Stimulated activated naive CD8-positive, alpha-beta T cell treated with anti-CD3 and anti-CD28 coated beads, Interleukin-15, Interleukin-2, amounts not matched to agents 100 ng/mL and 50 ng/mL, for 24 hours (primary cell): Measurements from ENCODE around the gene LCOR.
"Not testable (repeated sequence)": the region's sequence is repeated elsewhere in the genome, so short reads cannot be mapped to it uniquely, and the experiment has no call there.

Experiments
- H3K27ac Mint-ChIP-seq: one replicate; pipeline ENCODE4 v1.8.0; 2021; ENCODE audit warnings: mild to moderate bottlenecking, mixed read lengths
- H3K27me3 Mint-ChIP-seq: one replicate; pipeline ENCODE4 v1.8.0; 2021; ENCODE audit warnings: mixed read lengths
- H3K36me3 Mint-ChIP-seq: one replicate; pipeline ENCODE4 v1.8.0; 2021; ENCODE audit warnings: low read depth, mixed read lengths
- H3K4me1 Mint-ChIP-seq: one replicate; pipeline ENCODE4 v1.8.0; 2021; ENCODE audit warnings: low read depth, mixed read lengths
- H3K4me3 Mint-ChIP-seq: one replicate; pipeline ENCODE4 v1.8.0; 2021; ENCODE audit warnings: mild to moderate bottlenecking, mixed read lengths
- H3K9me3 Mint-ChIP-seq: one replicate; pipeline ENCODE4 v1.8.0; 2021; ENCODE audit warnings: mixed read lengths

The LCOR gene

DNA sequence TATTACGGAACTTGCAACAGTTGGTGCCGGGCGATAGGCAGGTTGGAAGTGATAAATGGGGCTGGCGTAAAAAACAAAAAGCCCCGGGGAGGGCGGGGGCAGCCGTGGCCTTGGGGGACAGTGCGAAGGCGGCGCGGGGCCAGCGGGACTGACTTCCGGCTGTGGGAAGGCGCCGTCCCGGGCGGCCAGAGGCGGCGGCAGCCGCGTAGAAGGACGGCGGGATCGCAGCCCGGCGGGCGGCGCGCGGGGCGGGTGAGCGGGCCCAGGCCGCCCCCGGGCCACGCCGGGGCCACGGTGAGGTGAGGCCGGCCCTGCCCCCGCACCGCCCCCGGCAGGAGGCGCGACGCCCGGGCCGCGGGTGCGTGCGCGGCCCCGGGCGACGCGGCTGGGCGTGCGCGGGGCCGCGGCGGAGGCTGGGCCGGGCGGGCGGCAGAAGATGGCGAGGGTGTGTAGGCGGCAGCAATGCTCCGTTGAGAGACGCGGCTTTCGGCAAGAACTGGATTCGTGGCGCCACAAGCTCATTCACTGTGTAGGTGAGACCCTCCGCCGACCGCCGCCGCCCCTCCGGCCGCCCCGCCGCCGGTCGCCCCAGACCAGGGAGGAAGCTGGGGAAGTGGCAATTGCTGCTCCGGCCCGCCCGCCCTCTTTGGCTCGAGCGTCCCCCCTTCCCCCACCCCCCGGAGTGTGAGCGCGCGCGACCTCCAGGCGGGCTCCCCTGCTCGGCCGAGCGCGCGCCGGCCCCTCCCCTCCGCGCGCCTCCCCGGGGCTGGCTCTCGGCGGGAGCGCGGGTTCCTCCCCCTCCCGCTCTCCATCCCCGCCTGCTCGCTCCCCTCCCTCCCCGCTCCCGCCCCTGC, at the start of gene LCOR:
Gene LCOR (plus strand): TSS at position 432 of the 854 bp plus-strand sequence. CDS start 116,760 bp downstream, outside the sequence.
- Mint-ChIP-seq H3K4me1 (peaks cover 57% of the 10 kb centered on the region), H3K9me3 (no peaks in the 10 kb centered on the region), H3K27ac (peak within 1 kb of the TSS; percentile 98), H3K36me3 (peaks cover 20% of the 10 kb centered on the region), H3K4me3 (peak within 1 kb of the TSS; percentile 92), H3K27me3 (no peaks in the 10 kb centered on the region)

- Mint-ChIP-seq H3K27ac (no peak overlapping the region), H3K27me3 (no peaks in the 10 kb centered on the region), H3K4me1 (peaks cover 2% of the 10 kb centered on the region), H3K9me3 (no peaks in the 10 kb centered on the region), H3K4me3 (no peak overlapping the region), H3K36me3 (no peaks in the 10 kb centered on the region)
These were observed 47.8 kb upstream of the LCOR start for GRCh38 chr10:96784253-96784652.

GRCh38 chr10:96789571-96790108, 42.5 kb upstream of the LCOR start:
- Mint-ChIP-seq H3K36me3 (no peaks in the 10 kb centered on the region), H3K9me3 (no peaks in the 10 kb centered on the region), H3K27ac (no peak overlapping the region), H3K4me1 (peaks cover 5% of the 10 kb centered on the region), H3K4me3 (no peak overlapping the region), H3K27me3 (peaks cover 13% of the 10 kb centered on the region)

GRCh38 chr10:96791902-96792301, 40.2 kb upstream of the LCOR start:
- Mint-ChIP-seq H3K27ac (no peak overlapping the region), H3K27me3 (peaks cover 15% of the 10 kb centered on the region), H3K4me3 (no peak overlapping the region), H3K9me3 (no peaks in the 10 kb centered on the region), H3K36me3 (no peaks in the 10 kb centered on the region), H3K4me1 (peaks cover 5% of the 10 kb centered on the region)

- peaks cover 17% of the 10 kb centered on the region for H3K27me3 Mint-ChIP-seq
- H3K36me3 Mint-ChIP-seq: no peaks in the 10 kb centered on the region
- H3K9me3 Mint-ChIP-seq: no peaks in the 10 kb centered on the region
These were observed 37.0 kb upstream of the LCOR start for GRCh38 chr10:96794836-96795733.

GRCh38 chr10:96797485-96797884, 34.6 kb upstream of the LCOR start:
- H3K36me3 Mint-ChIP-seq: no peaks in the 10 kb centered on the region
- H3K27ac Mint-ChIP-seq: no peak overlapping the region
- peaks cover 4% of the 10 kb centered on the region for H3K27me3 Mint-ChIP-seq
- no peak overlapping the region for H3K4me3 Mint-ChIP-seq
- no peaks in the 10 kb centered on the region for H3K4me1 Mint-ChIP-seq
- no peaks in the 10 kb centered on the region for H3K9me3 Mint-ChIP-seq

More at GRCh38 chr10:96794836-96795733, 37.0 kb upstream of the LCOR start:
- H3K4me3 Mint-ChIP-seq: no peak overlapping the region
- no peaks in the 10 kb centered on the region for H3K4me1 Mint-ChIP-seq
- H3K27ac Mint-ChIP-seq: no peak overlapping the region

DNA sequence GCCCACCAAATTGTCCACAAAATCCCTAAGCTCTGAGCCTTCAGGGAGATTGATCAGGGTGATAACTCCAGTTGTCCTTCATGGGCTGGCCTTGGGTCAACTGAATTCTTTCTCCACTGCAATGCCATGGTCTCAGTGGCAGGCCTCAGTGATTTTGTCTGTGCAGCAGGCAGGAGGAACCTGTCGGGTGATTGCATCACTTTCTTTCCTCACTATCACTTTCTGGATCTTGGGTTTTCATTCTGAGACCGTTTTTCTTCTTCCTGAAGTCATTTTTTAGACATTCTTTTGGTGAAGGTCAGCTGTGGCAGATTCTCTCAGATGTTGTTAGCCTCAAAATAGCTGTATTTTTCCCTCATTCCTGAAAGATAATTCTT, 28.8 kb upstream of the LCOR start:
- H3K27me3 Mint-ChIP-seq: peaks cover 12% of the 10 kb centered on the region

DNA sequence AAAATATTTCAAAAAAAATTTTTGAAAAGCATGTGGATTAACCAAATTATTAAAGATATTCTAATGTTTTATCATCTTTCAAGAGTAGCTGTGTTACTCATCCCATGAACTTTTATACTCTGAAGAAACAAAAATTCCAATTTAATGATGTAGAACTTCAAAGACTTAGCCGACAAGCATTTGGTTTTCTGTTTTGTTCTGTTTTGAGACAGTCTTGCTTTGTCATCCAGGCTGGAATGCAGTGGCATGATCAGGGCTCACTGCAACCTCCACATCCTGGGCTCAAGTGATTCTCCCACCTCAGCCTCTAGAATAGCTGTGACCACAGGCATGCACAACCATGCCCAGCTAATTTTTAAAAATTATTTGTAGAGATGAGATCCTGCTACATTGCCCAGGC, 17.8 kb upstream of the LCOR start:
- Mint-ChIP-seq H3K27me3 (peaks cover 19% of the 10 kb centered on the region), H3K4me1 (no peaks in the 10 kb centered on the region), H3K36me3 (no peaks in the 10 kb centered on the region), H3K9me3 (no peaks in the 10 kb centered on the region), H3K4me3 (no peak overlapping the region), H3K27ac (no peak overlapping the region)

More for the DNA sequence above, 28.8 kb upstream of the LCOR start:
- peaks cover 8% of the 10 kb centered on the region for H3K4me1 Mint-ChIP-seq
- no peak overlapping the region for H3K4me3 Mint-ChIP-seq
- H3K9me3 Mint-ChIP-seq: no peaks in the 10 kb centered on the region
- peak overlapping the region; percentile 55 for H3K27ac Mint-ChIP-seq
- no peaks in the 10 kb centered on the region for H3K36me3 Mint-ChIP-seq

- H3K4me3 Mint-ChIP-seq, H3K9me3 Mint-ChIP-seq, H3K36me3 Mint-ChIP-seq, H3K27me3 Mint-ChIP-seq, H3K27ac Mint-ChIP-seq, H3K4me1 Mint-ChIP-seq: not testable (repeated sequence)
These were observed 13.1 kb upstream of the LCOR start for GRCh38 chr10:96818971-96819370.

DNA sequence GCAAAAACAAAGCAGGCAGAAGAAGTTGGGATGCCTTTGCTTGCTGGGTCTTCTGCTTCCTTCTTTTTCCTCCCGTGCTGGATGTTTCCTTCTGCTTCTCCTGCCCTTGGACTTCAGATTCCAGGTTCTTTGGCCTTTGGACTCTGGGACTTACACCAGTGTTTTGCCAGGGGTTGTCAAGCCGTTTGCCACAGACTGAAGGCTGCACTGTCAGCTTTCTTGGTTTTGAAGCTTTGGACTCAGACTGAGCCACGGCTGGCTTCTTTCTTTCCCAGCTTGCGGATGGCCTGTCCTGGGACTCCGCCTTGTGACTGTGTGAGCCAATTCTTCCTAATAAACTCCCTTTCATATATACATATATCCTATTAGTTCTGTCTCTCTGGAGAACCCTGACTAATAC, 11.3 kb upstream of the LCOR start:
- no peak overlapping the region for H3K27ac Mint-ChIP-seq
- no peaks in the 10 kb centered on the region for H3K36me3 Mint-ChIP-seq
- no peaks in the 10 kb centered on the region for H3K4me1 Mint-ChIP-seq
- no peak overlapping the region for H3K4me3 Mint-ChIP-seq
- H3K9me3 Mint-ChIP-seq: no peaks in the 10 kb centered on the region
- H3K27me3 Mint-ChIP-seq: no peaks in the 10 kb centered on the region

GRCh38 chr10:96826438-96826837, 5.7 kb upstream of the LCOR start:
- no peak overlapping the region for H3K4me3 Mint-ChIP-seq
- H3K27ac Mint-ChIP-seq: no peak overlapping the region
- H3K9me3 Mint-ChIP-seq: no peaks in the 10 kb centered on the region
- no peaks in the 10 kb centered on the region for H3K27me3 Mint-ChIP-seq
- no peaks in the 10 kb centered on the region for H3K36me3 Mint-ChIP-seq
- H3K4me1 Mint-ChIP-seq: peaks cover 19% of the 10 kb centered on the region

DNA sequence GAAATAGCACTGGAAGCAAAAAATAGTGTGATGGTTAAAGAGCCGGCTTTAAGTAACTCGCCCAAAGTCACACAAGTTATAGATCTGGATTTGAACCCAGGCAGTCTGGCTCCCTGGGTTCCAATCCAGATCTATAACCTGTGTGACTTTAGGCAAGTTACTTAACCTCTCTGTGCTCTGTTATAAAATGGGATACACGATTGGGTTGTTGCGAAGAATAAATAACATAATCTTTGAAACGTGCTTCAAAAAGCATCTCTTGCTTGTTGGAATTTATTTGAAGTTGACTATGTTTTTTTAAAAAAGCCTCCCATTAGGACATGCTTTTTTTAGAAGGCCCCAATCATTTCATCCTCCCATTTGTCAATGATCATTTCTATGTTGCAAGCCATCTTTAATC, 3.5 kb upstream of the LCOR start:
- H3K27me3 Mint-ChIP-seq: no peaks in the 10 kb centered on the region
- H3K4me3 Mint-ChIP-seq: no peak overlapping the region
- H3K27ac Mint-ChIP-seq: no peak overlapping the region
- H3K36me3 Mint-ChIP-seq: peaks cover 2% of the 10 kb centered on the region
- peaks cover 24% of the 10 kb centered on the region for H3K4me1 Mint-ChIP-seq
- no peaks in the 10 kb centered on the region for H3K9me3 Mint-ChIP-seq

DNA sequence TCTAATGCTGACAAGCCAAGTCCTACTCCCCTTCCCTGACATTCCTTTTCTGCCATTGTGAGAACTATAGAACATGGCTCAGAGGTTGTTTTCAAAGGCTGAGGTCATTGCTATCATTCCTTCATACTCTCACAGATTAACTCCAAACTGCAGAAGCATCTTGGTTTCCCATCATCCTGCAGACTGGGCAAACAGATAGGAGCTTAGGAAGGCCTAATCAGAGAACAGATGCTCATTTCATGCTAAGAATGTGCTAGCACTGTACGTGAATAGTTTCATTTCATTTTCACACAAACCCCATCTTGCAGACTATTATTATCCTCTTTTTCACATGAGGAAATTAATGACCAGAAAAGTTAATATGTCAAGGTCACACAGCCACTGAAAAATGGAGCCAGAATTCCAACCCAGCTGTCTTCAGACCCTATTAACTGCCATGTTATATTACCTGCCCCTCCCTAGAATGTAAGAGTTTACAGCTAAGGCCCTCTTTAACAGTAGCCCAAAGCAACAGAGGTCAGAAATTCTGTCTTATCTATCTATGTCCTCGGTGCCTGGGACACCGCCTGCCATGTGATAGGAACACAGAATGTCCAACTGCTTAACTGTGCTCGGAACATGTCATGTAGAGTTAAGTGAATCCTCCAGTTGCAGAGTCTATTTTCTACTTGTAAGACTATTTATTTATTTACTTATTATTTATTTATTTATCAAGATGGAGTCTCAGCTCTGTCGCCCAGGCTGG, 2.9 kb upstream of the LCOR start:
- no peaks in the 10 kb centered on the region for H3K27me3 Mint-ChIP-seq
- no peak overlapping the region for H3K27ac Mint-ChIP-seq

GRCh38 chr10:96830511-96831199, 1.4 kb upstream of the LCOR start:
- Mint-ChIP-seq H3K27me3 (no peaks in the 10 kb centered on the region), H3K9me3 (no peaks in the 10 kb centered on the region), H3K27ac (peak overlapping the region; percentile 84), H3K4me3 (peak overlapping the region; percentile 64), H3K36me3 (peaks cover 12% of the 10 kb centered on the region), H3K4me1 (peaks cover 44% of the 10 kb centered on the region)

More for the DNA sequence above, 2.9 kb upstream of the LCOR start:
- Mint-ChIP-seq H3K36me3 (peaks cover 8% of the 10 kb centered on the region), H3K4me1 (peaks cover 30% of the 10 kb centered on the region), H3K9me3 (no peaks in the 10 kb centered on the region), H3K4me3 (no peak overlapping the region)
